Mesenchymal stem cell (in vitro differentiated cells and primary cell): Measurements from ENCODE around the gene CAMK2G.
"Not testable (repeated sequence)": the region's sequence is repeated elsewhere in the genome, so short reads cannot be mapped to it uniquely, and the experiment has no call there.

Experiments
- DNase-seq: peaks from one replicate; pipeline ENCODE4 v3.0.0-alpha.2; 2013
- H2AFZ ChIP-seq: one replicate; pipeline ENCODE4 v1.6.1; 2013; ENCODE audit warnings: low read depth, mild to moderate bottlenecking, control low read depth, inconsistent platforms, low read length, moderate library complexity
- H2AK5ac ChIP-seq: 2 replicates; pipeline ENCODE4 v1.6.1; 2013; ENCODE audit warnings: low read length, moderate library complexity, mild to moderate bottlenecking, inconsistent platforms; ENCODE audit not compliant: severe bottlenecking
- H2BK120ac ChIP-seq: one replicate; pipeline ENCODE4 v1.6.1; 2013; ENCODE audit warnings: low read depth, mild to moderate bottlenecking, inconsistent platforms, low read length, moderate library complexity
- H2BK12ac ChIP-seq, 2 experiments: one replicate each; pipeline ENCODE4 v1.6.1; 2013; ENCODE audit warnings: inconsistent platforms in 2 of 2, low read length in 2 of 2, mild to moderate bottlenecking in 2 of 2, moderate library complexity in 2 of 2, control low read depth in 1 of 2
- H2BK15ac ChIP-seq: one replicate; pipeline ENCODE4 v1.6.1; 2013; ENCODE audit warnings: mild to moderate bottlenecking, low read depth, inconsistent platforms; ENCODE audit not compliant: poor library complexity, severe bottlenecking
- H2BK5ac ChIP-seq: 2 replicates; pipeline ENCODE4 v1.6.1; 2013; ENCODE audit warnings: low read depth, mild to moderate bottlenecking, low read length, control low read depth, inconsistent platforms; ENCODE audit not compliant: poor library complexity, severe bottlenecking
- H3K14ac ChIP-seq, 2 experiments: one replicate each; pipeline ENCODE4 v1.6.1; 2013; ENCODE audit warnings: inconsistent platforms in 2 of 2, low read length in 2 of 2, control low read depth in 1 of 2, mild to moderate bottlenecking in 1 of 2, moderate library complexity in 1 of 2
- H3K18ac ChIP-seq, 2 experiments: one replicate each; pipeline ENCODE4 v1.6.1; 2013; ENCODE audit warnings: inconsistent platforms in 2 of 2, low read length in 2 of 2, control low read depth in 1 of 2, low read depth in 1 of 2, mild to moderate bottlenecking in 1 of 2
- H3K23ac ChIP-seq, 2 experiments: one replicate each; pipeline ENCODE4 v1.6.1; 2013; ENCODE audit warnings: inconsistent platforms in 2 of 2, low read length in 2 of 2, mild to moderate bottlenecking in 2 of 2, moderate library complexity in 2 of 2, control low read depth in 1 of 2
- H3K27ac ChIP-seq: 2 replicates; pipeline ENCODE4 v1.5.1; 2013; ENCODE audit warnings: mild to moderate bottlenecking, moderate library complexity, low read length, control low read depth, inconsistent platforms; ENCODE audit not compliant: poor library complexity, severe bottlenecking
- H3K27me3 ChIP-seq, 2 experiments: 2 replicates each; pipeline versions ENCODE4 v1.6.1 to v1.7.0; 2013; ENCODE audit warnings: low read length in 2 of 2, mild to moderate bottlenecking in 2 of 2, moderate library complexity in 2 of 2, control low read depth in 1 of 2, inconsistent platforms in 1 of 2; ENCODE audit not compliant: control insufficient read depth in 1 of 2, insufficient read depth in 1 of 2
- H3K36me3 ChIP-seq, 2 experiments: 2 replicates each; pipeline versions ENCODE4 v1.6.1 to v1.7.0; 2013; ENCODE audit warnings: low read length in 2 of 2, control low read depth in 1 of 2, inconsistent platforms in 1 of 2, low read depth in 1 of 2, mild to moderate bottlenecking in 1 of 2; ENCODE audit not compliant: insufficient read depth in 2 of 2, control insufficient read depth in 1 of 2
- H3K4ac ChIP-seq, 2 experiments: one replicate each; pipeline ENCODE4 v1.6.1; 2013; ENCODE audit warnings: inconsistent platforms in 2 of 2, low read length in 2 of 2, mild to moderate bottlenecking in 2 of 2, moderate library complexity in 2 of 2, control low read depth in 1 of 2, low read depth in 1 of 2
- H3K4me1 ChIP-seq: 2 replicates; pipeline ENCODE4 v1.6.1; 2013; ENCODE audit warnings: low read depth, low read length, control low read depth; ENCODE audit not compliant: control insufficient read depth, insufficient read depth
- H3K4me2 ChIP-seq: 2 replicates; pipeline ENCODE4 v1.6.1; 2013; ENCODE audit warnings: low read length, mild to moderate bottlenecking, inconsistent platforms; ENCODE audit not compliant: poor library complexity, severe bottlenecking
- H3K4me3 ChIP-seq, 2 experiments: 2 replicates each; pipeline versions ENCODE4 v1.5.1 to v1.7.0; 2013; ENCODE audit warnings: low read length in 2 of 2, mild to moderate bottlenecking in 2 of 2, control low read depth in 1 of 2, low read depth in 1 of 2; ENCODE audit not compliant: insufficient read depth in 1 of 2
- H3K79me1 ChIP-seq: replicated peaks from 2 replicates; pipeline ENCODE4 v1.6.1; 2013; ENCODE audit warnings: mild to moderate bottlenecking, control low read depth, low read length, inconsistent platforms; ENCODE audit not compliant: poor library complexity, severe bottlenecking
- H3K9ac ChIP-seq: 2 replicates; pipeline ENCODE4 v1.7.0; 2013; ENCODE audit warnings: mild to moderate bottlenecking, low read length, moderate library complexity
- H3K9me3 ChIP-seq: 2 replicates; pipeline ENCODE4 v1.7.0; 2013; ENCODE audit warnings: mild to moderate bottlenecking, low read length; ENCODE audit not compliant: control insufficient read depth
- H4K8ac ChIP-seq: one replicate; pipeline ENCODE4 v1.6.1; 2013; ENCODE audit warnings: inconsistent platforms, mild to moderate bottlenecking, low read length, moderate library complexity
- H4K91ac ChIP-seq: one replicate; pipeline ENCODE4 v1.6.1; 2013; ENCODE audit warnings: mild to moderate bottlenecking, low read length, inconsistent platforms
- WGBS: methylation state at CpG from one replicate; pipeline ENCODE4 v1.1.7; 2013; ENCODE audit warnings: mixed read lengths; 5-methylcytosine and 5-hydroxymethylcytosine counted together

The CAMK2G gene

DNA sequence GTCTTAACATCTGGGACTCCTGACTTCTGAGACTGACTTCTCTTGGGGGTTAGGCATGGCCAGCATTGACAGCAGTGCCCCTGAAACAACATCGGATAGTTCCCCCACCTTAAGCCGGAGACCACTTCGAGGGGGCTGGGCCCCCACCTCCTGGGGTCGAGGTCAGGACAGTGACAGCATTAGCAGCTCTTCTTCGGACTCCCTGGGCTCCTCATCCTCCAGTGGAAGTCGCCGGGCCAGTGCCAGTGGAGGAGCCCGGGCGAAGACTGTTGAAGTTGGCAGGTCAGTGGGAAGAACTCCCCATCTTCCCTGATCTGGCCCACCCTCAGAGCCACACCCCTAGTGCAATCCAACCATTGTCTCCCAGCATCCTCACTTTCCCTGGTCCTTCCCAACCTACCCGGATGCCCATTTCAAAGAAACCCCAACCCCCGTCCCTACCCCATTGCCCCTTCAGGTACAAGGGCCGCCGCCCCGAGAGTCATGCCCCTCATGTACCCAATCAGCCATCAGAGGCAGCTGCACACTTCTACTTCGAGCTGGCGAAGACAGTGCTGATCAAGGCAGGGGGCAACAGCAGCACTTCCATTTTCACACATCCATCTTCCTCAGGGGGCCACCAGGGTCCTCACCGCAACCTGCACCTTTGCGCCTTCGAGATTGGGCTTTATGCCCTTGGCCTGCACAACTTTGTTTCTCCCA lies 76.9 kb downstream of the CAMK2G start:
- no peak overlapping the region for H3K23ac ChIP-seq
- no peak overlapping the region for H2BK12ac ChIP-seq
- H3K18ac ChIP-seq, result no peak overlapping the region
- H3K36me3 ChIP-seq, result peaks cover 88 to 96% of the 10 kb centered on the region in 2 experiments
- no peak overlapping the region for H3K4ac ChIP-seq
- no peak overlapping the region for H3K4me2 ChIP-seq
- H3K27me3 ChIP-seq, result no peaks in the 10 kb centered on the region
- DNase-seq, result no peak
- H3K79me1 ChIP-seq, result peaks cover 10% of the 10 kb centered on the region
- H4K91ac ChIP-seq, result no peak overlapping the region
- no peak overlapping the region for H2BK5ac ChIP-seq
- H2AFZ ChIP-seq, result no peak overlapping the region
- no peak overlapping the region for H3K27ac ChIP-seq
- no peaks in the 10 kb centered on the region for H3K4me1 ChIP-seq
- H2BK15ac ChIP-seq, result no peak overlapping the region
- H3K14ac ChIP-seq, result no peak overlapping the region
- H2AK5ac ChIP-seq, result no peak overlapping the region
- no peak overlapping the region for H3K9ac ChIP-seq
- WGBS, result 98% methylated on average over 19 of the region's 19 CpGs
- H2BK120ac ChIP-seq, result no peak overlapping the region
- H3K9me3 ChIP-seq, result no peaks in the 10 kb centered on the region
- H4K8ac ChIP-seq, result no peak overlapping the region
- no peak overlapping the region for H3K4me3 ChIP-seq

DNA sequence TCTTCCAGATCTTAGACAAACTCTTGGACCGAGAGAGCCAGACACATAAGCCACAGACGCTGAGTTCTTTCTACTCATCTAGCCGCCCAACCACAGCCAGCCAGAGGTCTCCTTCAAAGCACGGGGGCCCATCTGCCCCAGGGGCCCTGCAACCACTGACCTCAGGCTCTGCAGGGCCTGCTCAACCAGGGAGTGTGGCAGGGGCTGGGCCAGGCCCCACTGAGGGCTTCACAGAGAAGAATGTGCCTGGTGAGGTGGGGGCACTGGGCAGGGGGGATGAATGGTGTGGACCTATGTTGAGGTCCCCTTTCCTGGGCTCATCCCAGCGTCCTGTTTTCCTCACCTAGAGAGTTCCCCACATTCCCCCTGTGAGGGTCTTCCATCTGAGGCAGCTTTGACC lies 77.6 kb downstream of the CAMK2G start:
- H2AFZ ChIP-seq, result no peak overlapping the region
- 86% methylated on average over 5 of the region's 5 CpGs for WGBS
- DNase-seq, result no peak
- H3K4ac ChIP-seq, result no peak overlapping the region
- no peak overlapping the region for H2BK5ac ChIP-seq
- peaks cover 13% of the 10 kb centered on the region for H3K79me1 ChIP-seq
- H3K27me3 ChIP-seq, result no peaks in the 10 kb centered on the region
- H3K9me3 ChIP-seq, result no peaks in the 10 kb centered on the region
- no peak overlapping the region for H3K23ac ChIP-seq
- H3K9ac ChIP-seq, result no peak overlapping the region
- no peak overlapping the region for H4K91ac ChIP-seq
- no peak overlapping the region for H3K14ac ChIP-seq
- no peak overlapping the region for H3K4me3 ChIP-seq
- no peak overlapping the region for H2BK120ac ChIP-seq
- no peak overlapping the region for H2BK15ac ChIP-seq
- H3K4me1 ChIP-seq, result no peaks in the 10 kb centered on the region
- H2AK5ac ChIP-seq, result no peak overlapping the region
- no peak overlapping the region for H3K18ac ChIP-seq
- no peak overlapping the region for H2BK12ac ChIP-seq
- no peak overlapping the region for H3K27ac ChIP-seq
- no peak overlapping the region for H3K4me2 ChIP-seq
- peaks cover 88 to 96% of the 10 kb centered on the region in 2 experiments for H3K36me3 ChIP-seq
- H4K8ac ChIP-seq, result no peak overlapping the region

DNA sequence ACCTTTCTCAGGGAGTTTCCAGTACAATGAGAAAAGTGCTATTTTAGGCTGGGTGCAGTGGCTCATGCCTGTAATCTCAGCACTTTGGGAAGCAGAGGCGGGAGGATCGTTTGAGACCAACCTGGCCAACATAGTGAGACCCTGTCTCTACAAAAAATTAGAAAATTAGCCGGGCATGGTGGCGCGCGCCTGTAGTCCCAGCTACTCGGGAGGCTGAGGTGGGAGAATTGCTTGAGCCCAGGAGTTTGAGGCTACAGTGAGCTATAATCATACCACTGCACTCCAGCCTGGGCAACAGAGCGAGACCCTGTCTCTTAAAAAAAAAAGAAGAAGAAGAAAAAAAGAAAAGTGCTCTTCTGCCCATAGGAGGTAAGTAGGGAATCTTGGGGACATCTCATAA lies 78.3 kb downstream of the CAMK2G start:
- H4K91ac ChIP-seq, H3K18ac ChIP-seq, H3K27ac ChIP-seq, H3K14ac ChIP-seq, H2BK120ac ChIP-seq, H2AFZ ChIP-seq, H3K4me1 ChIP-seq, H3K4ac ChIP-seq, H3K4me2 ChIP-seq, H4K8ac ChIP-seq, H2BK12ac ChIP-seq, H3K9ac ChIP-seq, H3K9me3 ChIP-seq, H2BK15ac ChIP-seq, H2BK5ac ChIP-seq, H3K4me3 ChIP-seq, H2AK5ac ChIP-seq, H3K23ac ChIP-seq, DNase-seq, H3K27me3 ChIP-seq: not testable (repeated sequence)
- Histone ChIP-seq H3K36me3 (peaks cover 90 to 96% of the 10 kb centered on the region in 2 experiments), H3K79me1 (peaks cover 15% of the 10 kb centered on the region)
- 99% methylated on average over 8 of the region's 8 CpGs for WGBS

DNA sequence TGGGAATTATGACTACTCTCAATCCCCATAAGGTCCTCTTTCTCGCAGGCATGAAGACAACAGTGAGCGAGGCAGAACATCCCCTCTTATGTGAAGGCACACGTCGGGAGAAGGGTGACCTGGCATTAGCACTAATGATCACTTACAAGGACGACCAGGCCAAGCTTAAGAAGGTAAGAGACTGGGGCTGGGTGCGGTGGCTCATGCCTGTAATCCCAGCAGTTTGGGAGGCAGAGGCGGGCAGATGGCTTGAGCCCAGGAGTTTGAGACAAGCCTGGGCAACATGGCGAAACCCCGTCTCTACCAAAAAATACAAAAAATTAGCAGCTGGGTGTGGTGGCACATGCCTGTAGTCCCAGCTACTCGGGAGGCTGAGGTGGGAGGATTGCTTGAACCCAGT lies 78.9 kb downstream of the CAMK2G start:
- not testable (repeated sequence) for H3K9me3 ChIP-seq, H3K9ac ChIP-seq, H3K18ac ChIP-seq, H4K8ac ChIP-seq, H2AFZ ChIP-seq, H2BK15ac ChIP-seq, H2AK5ac ChIP-seq, H2BK12ac ChIP-seq, H3K4me2 ChIP-seq, H3K4ac ChIP-seq, DNase-seq, H3K23ac ChIP-seq, H3K27ac ChIP-seq, H2BK120ac ChIP-seq, H3K4me3 ChIP-seq, H2BK5ac ChIP-seq, H3K4me1 ChIP-seq, H4K91ac ChIP-seq, H3K14ac ChIP-seq, H3K27me3 ChIP-seq
- WGBS, result 98% methylated on average over 9 of the region's 10 CpGs
- Histone ChIP-seq H3K79me1 (peaks cover 18% of the 10 kb centered on the region), H3K36me3 (peaks cover 89 to 97% of the 10 kb centered on the region in 2 experiments)
